Tibial nerve (tissue), 3 donors: ENCODE data around the gene NTSR1.

Experiments used
- POLR2A ChIP-seq, 2 donors: fragments of 450-650 bp; IDR thresholded peaks; one replicate each; pipeline ENCODE4 v1.6.1; 2017; ENCODE audit warnings: antibody characterized with exemption in 2 of 2, mild to moderate bottlenecking in 2 of 2, moderate library complexity in 2 of 2
- TF ChIP-seq, protein P1 (sequence below), 5 experiments: fragments of 200-600 bp in 3 of 5; fragments of 450-650 bp in 2 of 5; sonication (generic) in 3 of 5; IDR thresholded peaks; one replicate each; pipeline ENCODE4 v1.5.1; 2016 to 2019; ENCODE audit warnings: antibody characterized with exemption in 5 of 5, mild to moderate bottlenecking in 3 of 5, moderate library complexity in 2 of 5

DNA sequence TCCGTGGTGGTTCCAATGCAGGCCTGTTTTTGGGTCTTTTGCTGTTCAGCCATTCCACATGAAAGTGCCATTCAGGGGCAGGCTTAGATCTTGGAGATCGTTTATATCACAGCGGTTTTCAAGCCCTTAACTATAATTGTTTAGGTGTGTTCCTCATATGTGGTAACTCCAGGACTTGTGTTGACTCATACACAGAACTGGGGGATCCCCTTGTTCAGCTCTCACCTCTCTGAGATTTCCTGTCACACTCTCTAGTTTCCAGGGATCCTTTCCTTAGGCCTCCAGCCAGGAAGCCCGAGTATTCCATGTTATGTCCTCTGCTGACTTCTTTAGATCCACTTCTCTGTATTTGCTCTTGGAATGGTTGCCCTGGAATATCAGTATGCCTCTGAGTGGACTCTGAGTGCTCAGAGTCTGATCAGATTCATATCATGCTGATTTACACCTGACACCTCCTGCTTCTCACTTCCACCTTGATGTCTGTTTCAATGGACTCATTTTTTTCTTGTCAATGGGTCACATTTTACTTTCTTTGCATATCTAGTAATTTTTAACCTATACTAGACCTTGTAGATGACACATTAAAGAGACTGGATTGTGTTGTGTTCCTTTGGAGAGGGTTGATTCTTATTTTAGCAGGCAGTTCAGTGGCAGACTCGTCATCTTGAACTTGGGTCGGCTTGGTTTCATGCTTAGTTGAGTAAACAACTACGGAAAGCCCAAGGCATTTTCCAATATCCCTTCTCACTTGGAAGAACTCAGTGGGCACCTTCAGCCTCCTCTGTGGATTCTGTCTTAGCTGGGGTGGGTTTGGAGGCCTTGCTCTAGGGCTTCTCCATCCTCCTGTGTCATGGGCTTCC lies 13.1 kb downstream of the NTSR1 start:
- TF ChIP-seq, protein P1, sequence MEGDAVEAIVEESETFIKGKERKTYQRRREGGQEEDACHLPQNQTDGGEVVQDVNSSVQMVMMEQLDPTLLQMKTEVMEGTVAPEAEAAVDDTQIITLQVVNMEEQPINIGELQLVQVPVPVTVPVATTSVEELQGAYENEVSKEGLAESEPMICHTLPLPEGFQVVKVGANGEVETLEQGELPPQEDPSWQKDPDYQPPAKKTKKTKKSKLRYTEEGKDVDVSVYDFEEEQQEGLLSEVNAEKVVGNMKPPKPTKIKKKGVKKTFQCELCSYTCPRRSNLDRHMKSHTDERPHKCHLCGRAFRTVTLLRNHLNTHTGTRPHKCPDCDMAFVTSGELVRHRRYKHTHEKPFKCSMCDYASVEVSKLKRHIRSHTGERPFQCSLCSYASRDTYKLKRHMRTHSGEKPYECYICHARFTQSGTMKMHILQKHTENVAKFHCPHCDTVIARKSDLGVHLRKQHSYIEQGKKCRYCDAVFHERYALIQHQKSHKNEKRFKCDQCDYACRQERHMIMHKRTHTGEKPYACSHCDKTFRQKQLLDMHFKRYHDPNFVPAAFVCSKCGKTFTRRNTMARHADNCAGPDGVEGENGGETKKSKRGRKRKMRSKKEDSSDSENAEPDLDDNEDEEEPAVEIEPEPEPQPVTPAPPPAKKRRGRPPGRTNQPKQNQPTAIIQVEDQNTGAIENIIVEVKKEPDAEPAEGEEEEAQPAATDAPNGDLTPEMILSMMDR (IDR thresholded peaks at IDR 0.05) = no peak
- TF ChIP-seq POLR2A (IDR thresholded peaks at IDR 0.05) = no peak
